VCaP (cell line): ENCODE measurements around the gene KNOP1.

Experiments used
- H3K27ac ChIP-seq: fragments of 450-650 bp; 2 replicates; pipeline ENCODE4 v1.5.1; 2017
- CTCF ChIP-seq: fragments of 450-650 bp; conservative IDR thresholded peaks from 2 replicates; pipeline ENCODE4 v1.5.1; 2017; ENCODE audit warnings: mild to moderate bottlenecking, moderate library complexity

KNOP1 gene

GRCh38 chr16:19710191-19710908 lies 7.7 kb downstream of the KNOP1 start:
- TF ChIP-seq CTCF, result no peak
- no peak overlapping the region for H3K27ac ChIP-seq

- TF ChIP-seq CTCF, result no peak
- H3K27ac ChIP-seq, result no peak overlapping the region
Observed at GRCh38 chr16:19709381-19710136, 8.5 kb downstream of the KNOP1 start.

GRCh38 chr16:19708296-19709205 lies 9.5 kb downstream of the KNOP1 start:
- no peak for TF ChIP-seq CTCF
- no peak overlapping the region for H3K27ac ChIP-seq

- TF ChIP-seq CTCF, result no peak
Observed at GRCh38 chr16:19707569-19708295, 10.3 kb downstream of the KNOP1 start.

GRCh38 chr16:19706846-19707245 lies 11.2 kb downstream of the KNOP1 start:
- TF ChIP-seq CTCF, result no peak
- no peak overlapping the region for H3K27ac ChIP-seq

More at GRCh38 chr16:19707569-19708295, 10.3 kb downstream of the KNOP1 start:
- no peak overlapping the region for H3K27ac ChIP-seq

GRCh38 chr16:19705843-19706242 lies 12.2 kb downstream of the KNOP1 start:
- no peak overlapping the region for H3K27ac ChIP-seq
- no peak for TF ChIP-seq CTCF
